GM04504 (cell line): Measurements from ENCODE around the gene CACNA2D2.
A peak's percentile ranks its signal among the peaks of the same experiment; 100 is the strongest.

Experiments
- DNase-seq: peaks from one replicate; pipeline ENCODE4 v3.0.0-alpha.2; 2012; ENCODE audit warnings: low read depth

Gene CACNA2D2

DNA sequence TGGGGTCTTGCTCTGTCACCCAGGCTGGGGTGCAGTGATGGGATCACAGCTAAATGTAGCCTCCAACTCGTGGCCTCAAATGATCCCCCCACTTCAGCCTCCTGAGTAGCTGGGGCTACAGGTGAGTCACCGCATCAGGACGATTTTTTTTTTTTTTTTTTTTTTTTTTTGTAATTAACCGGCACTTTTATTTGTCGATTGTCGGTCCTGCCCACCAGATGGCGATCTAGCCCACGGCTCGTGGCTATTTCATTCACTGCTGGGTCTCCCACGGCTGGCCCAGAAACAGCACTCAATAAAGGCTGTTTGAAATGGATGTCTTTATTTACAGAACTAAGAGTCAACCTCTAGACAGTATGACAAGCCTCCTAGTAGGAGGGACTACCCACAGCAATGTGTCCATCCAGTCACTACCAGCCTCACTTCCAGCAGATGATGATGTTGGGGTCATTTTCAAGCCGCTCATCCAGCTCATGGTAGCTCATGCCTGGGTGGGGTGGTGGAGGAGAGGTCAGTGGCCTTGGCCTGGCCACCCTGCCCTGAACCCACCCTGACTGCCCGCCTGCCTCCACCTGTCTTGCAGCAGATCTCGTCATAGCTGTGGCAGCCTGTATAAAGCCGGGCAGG is 156.1 kb downstream of the CACNA2D2 start:
- no peak for DNase-seq

DNA sequence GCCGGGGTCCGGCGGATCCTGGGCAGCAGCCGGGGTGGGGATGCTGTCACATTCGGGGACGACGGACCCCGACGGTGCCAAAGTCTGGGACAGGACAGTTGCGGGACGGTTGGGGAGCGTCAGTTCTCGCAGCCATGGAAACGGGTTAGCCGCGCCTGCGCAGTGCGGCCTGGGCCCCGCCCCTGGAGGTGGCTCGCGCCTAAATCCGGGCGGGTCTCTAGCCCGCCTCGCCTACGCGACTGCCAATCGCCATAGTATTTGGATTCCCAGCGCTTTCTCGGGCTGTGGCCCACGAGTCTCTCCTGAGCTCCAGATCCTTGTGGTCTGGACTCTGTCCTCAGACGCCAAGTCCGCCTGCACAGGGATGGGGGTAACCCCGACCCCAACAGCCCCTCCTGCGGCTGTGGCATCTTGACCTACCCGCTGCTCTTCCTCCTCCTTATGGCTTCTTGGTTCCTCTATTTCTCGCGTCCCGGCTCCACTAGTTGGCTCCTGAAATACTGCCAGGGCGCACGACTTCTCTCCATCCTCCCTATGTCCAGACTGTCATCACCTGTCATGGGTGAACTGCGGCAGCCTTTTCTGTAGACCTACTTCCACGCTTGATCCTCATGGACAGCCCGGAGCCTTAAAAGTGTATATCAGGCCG is 157.7 kb downstream of the CACNA2D2 start, which contains the start of gene ZMYND10:
Gene ZMYND10 (minus strand): TSS at position 147 of the 649 bp plus-strand sequence. CDS start 153 bp downstream, outside the sequence.
- DNase-seq, result no peak

- no peak for DNase-seq
Observed at GRCh38 chr3:50345008-50345407, 158.4 kb downstream of the CACNA2D2 start.

GRCh38 chr3:50342813-50343633 is 160.4 kb downstream of the CACNA2D2 start:
- no peak for DNase-seq

GRCh38 chr3:50341996-50342650 is 161.3 kb downstream of the CACNA2D2 start:
- DNase-seq, result no peak

GRCh38 chr3:50341537-50341936 is 161.9 kb downstream of the CACNA2D2 start:
- DNase-seq, result no peak

GRCh38 chr3:50340448-50341329 is 162.7 kb downstream of the CACNA2D2 start, which contains the start of gene RASSF1:
Gene RASSF1 (minus strand): TSS chr3:50340836. CDS start chr3:50340805, 31 bp downstream.
- no peak for DNase-seq

- DNase-seq, result no peak
Observed at GRCh38 chr3:50340147-50340447, 163.3 kb downstream of the CACNA2D2 start.

- DNase-seq, result no peak
Observed at GRCh38 chr3:50339485-50340146, 163.8 kb downstream of the CACNA2D2 start.

DNA sequence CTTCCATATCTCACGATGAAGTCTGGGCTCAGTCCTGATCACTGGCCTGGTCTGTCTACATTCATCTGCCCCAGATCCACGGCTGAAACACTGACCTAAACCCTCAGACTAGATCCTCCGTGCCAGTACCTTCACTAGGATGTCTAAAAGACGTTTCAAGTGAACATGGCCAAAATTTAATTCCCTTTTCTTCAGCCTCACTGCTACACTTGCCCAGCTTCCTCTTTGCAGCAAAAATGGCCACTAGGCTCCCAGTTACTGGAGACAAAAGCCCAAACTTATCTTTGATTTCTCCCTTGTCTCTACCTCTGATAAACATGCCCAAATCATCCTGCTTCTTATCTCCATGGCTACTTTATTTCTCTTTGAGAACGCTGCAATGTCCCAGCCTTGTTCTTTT is 164.5 kb downstream of the CACNA2D2 start:
- no peak for DNase-seq

DNA sequence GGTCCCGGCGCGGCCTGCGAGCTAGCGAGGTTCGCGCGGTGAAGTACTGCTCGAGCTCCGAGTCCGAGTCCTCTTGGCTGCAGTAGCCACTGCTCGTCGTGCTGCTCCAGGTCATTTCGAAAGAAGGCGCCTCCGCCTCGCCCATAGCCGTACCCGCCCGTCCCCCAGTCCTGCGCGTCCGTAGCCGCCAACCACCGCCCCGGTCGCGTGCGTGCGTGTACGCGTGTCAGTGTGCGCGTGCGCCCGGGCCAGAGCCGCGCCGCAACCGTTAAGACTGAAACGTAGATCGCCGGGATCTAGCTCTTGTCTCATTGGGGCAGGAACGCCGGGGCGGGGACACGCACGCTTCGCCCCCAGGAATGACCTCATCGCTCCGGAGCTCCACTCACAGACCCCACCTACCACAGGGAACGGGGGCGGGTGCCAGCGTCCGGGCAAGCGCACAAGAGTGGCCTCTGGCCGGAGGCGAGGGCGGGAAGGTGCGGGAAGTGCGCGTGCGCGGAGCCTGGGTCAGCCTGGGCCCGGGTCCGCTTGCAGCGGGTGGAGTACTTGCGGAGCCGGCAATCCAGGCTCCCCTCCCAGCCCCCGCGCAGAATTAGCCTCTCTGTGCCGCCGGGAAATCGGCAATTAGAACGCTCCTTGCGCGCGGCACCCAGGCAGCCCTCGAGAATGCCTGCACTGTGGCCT is 166.1 kb downstream of the CACNA2D2 start:
- DNase-seq, result peak; percentile 99

- no peak for DNase-seq
Observed at GRCh38 chr3:50336452-50337174, 166.8 kb downstream of the CACNA2D2 start.

DNA sequence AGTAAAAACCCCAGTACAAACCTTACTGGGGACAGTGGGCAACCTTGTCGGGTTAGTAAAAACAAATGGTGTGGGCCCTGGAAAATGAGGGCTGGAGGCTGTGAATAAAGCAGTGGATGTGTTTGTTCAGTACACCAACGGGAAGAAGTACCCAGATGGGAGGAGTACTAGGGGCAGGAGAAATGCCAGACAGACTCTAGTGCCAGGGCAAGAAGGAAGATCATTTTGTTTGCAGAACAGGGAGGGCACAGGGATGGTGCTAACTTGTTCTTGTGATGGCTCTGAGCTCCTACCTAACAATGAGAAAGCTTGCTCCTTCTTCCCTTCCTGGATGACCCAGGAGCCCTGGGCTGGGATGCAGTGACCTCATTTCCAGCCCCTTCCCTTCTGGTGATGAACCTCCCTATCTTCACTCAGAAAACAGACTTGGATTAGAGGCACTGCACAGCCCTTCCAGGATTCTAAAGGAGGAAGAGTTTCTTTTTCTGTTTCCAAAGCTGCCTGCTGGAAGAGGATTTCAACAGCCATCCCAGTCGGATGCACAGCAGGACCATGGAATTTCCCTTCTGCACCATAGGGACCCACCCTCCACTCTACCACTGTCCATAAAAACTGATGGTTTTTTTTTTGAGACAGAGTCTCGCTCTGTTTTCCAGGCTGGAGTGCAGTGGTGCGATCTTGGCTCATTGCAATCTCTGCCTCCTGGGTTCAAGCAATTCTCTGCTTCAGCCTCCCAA is 168.9 kb downstream of the CACNA2D2 start:
- no peak for DNase-seq

DNA sequence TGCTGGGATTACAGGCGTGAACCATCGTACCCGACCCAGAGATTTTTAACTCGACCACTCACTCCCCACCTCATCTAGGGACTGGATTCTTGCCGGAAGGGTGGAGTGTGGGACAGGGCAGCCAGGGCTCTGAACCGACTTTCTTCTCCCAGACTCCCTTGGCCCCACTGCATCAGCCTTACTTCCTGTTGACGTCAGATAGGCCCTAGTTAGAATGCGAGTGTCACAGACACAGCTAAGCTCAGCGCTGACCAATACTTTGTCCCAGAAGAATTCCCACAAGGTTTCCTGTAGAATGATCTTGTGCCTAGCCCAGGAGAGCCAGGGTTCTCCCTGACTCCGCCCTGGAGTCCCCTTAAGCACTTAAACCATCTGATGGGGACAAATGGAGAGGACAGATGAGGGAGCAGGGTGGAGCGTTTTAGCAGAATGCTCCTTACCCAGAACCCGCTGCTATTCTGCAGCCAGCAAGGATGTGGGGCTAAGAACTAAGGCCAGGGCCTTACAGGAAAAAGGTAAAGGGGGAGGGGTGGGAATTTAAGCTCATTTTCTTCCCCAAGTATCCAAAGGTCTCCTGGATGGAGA is 169.6 kb downstream of the CACNA2D2 start:
- DNase-seq, result no peak

- no peak for DNase-seq
Observed at GRCh38 chr3:50331364-50331907, 172.0 kb downstream of the CACNA2D2 start.

GRCh38 chr3:50330330-50330729 is 173.1 kb downstream of the CACNA2D2 start:
- no peak for DNase-seq

DNA sequence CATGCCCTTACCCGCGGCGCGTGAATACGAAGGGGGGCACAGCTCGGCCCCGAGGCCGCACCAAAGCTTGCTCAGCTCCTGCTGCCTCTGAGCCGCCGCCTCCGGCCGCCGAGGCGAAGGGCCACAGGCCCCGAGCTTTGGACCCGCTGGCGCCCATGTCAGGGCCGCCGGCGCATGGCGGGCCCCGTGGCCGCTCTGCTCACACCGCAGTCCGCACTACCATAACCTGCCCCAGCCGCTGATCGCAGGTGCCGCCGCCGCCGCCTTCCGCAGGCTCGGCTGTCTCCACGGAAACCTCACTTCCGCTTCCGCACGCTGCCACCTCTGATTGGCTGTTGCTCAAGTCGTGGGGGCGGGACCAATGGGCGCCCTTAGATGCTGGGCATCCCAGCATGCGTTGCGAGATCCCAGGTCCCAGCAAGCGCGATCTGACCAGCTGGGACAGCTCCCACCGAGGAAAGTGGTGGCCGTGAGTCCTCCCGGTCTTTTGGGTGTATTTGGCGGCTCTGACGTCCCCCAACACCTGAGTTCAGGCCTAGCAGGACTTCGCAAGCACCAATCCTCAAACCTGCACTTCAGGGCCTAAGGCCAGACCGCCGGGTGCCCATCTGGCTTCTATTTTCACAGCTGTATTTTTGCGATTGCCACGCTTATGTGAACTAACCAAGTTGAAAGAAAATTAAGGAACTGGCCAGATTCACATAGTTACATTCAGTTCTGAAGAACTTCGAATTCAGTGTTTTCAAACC is 175.3 kb downstream of the CACNA2D2 start, which contains the start of gene TUSC2:
Gene TUSC2 (minus strand): TSS at position 281 of the 749 bp plus-strand sequence. CDS start 124 bp downstream, at position 157.
- DNase-seq, result peak; percentile 88
